Measurements from ENCODE around the gene SLC41A1. TPM values are rescaled to one million over a fixed set of nuclear protein-coding genes. Genes with fewer than 3 reads are reported as not detected.

SLC41A1 gene
- 33.6 TPM for total RNA-seq

DNA sequence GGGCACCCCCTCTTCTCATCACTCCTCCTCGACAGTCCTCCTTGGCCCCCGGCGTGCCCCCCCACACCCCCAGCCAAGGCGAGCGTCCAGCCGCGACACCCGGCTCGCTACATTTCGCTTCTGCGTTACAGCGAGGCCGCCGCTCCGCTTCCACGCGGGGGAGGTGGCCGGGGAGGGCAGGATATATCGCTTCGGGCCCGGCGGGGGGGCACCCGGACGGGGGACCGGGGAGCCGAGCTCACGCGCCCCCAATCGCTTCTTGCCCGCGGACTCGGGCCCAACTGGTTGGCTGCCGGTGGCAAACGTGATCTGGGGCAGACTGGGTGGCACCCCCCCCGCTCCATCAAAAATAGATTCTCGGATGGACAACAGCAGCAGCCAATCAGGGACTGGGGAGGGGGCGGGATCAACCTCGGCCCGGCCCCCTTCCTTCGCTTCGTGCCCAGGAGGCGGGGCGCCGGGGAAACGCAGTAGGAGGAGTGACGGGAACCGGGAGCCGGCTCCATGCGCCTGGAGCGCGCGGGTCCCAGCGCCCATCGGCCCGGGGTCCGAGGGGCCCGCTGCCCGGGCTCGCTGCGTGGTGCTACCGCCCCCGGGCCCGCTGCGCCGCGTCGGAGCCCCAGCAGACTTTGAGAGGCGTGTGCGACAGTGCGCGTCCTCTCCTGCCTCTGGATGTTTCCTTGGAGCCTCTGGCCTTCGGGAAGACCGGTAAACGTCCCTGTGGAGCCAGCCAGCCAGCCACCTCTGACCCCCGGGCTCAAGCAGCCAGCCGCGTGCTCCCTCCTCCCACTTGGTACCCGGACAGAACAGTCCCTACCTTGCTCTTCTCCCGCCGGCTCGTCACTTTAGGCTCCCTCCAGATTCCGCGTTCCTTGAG lies at the start of gene SLC41A1:
Gene SLC41A1 (minus strand): TSS at position 321 of the 877 bp plus-strand sequence. CDS start 2,757 bp downstream, outside the sequence.

DNA sequence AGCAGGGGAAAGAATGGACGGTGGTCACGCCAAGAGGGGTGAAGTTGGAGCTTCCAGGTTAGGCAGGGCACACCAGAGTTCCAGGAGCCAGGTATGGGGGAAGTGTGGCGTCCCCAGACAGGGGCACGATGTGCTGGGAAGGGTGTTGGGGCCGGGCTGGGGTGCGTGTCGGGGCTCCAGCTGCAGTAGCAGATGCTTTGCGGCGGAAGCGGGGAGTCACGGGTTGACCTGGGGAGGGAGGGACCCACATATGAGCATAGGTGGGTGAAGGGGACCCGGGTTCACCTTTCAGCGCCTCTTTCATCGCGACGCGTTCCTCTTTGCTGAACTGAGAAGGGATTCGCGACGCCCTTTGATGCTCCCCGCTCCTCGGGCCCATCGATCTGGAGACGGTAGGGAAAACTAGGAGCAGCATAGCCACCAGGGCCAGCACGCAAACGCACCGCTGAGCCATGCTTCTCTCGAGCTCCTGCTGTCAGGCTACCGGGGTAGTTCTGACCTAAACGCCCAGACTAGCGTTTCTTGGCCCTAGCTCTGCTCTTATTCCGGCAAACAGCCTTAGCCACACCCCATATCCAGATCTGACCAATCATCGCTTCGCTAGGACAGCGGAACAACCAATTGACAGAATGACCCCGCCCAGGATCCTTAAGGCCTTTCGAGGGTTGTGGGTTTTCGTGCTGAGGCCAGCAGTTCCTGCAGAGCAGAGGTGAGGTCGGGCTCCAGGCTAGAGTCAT lies 36.8 kb upstream of the SLC41A1 start, which contains the start of gene PM20D1:
Gene PM20D1 (minus strand): TSS at position 514 of the 737 bp plus-strand sequence. CDS start 60 bp downstream, at position 454.

DNA sequence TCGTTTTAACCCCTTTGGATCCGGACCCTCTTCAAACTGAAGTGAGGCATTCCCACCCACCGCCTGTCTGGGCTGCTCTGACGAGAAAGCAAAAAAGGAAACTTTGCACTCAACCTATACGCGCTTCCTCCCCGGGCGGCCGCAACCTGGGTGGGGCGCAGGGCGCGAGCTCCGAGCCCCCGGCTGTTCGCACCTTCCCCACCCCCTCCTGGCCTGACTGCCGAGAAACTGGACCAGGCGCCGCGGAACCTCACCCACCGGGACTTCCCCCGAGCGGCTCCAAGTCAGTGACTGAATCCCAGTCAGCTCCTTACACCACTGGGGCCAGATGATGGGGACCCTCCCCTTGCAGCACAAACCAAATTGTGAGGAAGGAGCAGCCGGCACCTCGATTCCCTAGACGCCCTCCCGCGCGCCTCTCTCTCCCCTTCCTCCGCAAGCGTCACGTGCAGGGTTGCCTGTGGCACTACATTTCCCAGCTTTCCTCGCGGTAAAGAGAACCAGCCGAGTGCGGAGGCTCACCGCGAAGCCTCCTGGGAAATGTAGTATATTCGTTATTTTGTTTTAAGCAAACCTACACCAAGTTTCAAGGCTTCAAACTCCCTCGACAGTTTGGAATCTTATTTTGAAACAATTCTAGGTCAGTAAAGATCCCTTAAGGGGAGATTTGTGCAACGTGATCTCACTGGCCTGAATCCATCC lies 37.8 kb downstream of the SLC41A1 start, which contains the start of gene RAB29:
Gene RAB29 (minus strand): TSS at position 468 of the 702 bp plus-strand sequence. CDS start 526 bp downstream, outside the sequence.

DNA sequence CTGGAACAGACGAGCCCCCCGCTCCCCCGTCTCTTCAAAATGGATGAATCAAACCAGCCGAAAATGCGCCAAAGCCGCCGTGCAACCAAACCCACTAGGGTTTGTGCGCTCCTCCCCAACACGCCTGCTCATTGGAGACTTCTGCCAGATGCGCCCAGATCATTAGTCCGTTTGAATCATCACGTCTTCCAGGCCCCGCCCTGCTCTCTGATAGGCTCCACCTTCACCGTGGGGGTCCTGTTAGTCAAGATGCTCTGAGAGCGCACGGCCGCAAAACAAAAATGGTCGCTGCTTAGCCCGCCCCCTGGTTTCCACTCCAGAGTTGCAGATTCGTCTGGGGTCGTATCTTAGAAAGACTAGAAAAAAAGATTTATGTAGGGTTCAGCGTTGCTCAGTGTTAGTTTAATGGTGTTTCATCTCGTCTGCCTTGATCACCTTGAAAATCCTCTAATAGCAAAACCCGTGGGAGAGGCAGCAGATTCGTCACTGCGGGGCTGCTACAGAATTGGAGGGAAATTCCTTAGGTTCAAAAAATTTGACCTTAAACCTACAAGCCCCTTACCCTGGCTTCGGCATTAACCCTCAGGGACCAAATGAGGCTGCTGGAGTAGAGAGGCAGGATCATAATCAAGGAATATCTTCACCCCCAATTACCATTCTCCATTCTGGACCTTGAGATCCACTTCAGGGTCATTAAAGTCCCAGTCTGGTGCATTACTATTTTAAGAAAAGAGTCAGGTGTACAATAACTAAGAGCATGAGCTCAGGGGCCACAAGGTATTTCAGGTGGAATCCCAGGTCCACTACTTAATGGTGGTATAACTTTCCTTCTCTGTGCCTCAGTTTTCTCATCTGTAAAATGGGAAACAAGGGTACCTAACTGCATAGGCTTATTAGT lies 62.6 kb downstream of the SLC41A1 start, which contains the start of gene NUCKS1:
Gene NUCKS1 (minus strand): TSS at position 45 of the 898 bp plus-strand sequence. CDS start 209 bp downstream, outside the sequence.

Other genes with a start within 250 kb of the SLC41A1 start
- gene ELK4, start 181.2 kb downstream of the SLC41A1 start, total RNA-seq = 25.3 TPM
- gene SLC45A3, start 132.7 kb downstream of the SLC41A1 start, total RNA-seq = 3.1 TPM
- 195 TPM for gene NUCKS1, start 63.0 kb downstream of the SLC41A1 start, total RNA-seq
- 9.3 TPM for gene RAB29, start 37.7 kb downstream of the SLC41A1 start, total RNA-seq
- gene PM20D1, start 36.9 kb upstream of the SLC41A1 start, total RNA-seq = not detected
- not detected for gene SLC26A9, start 130.3 kb upstream of the SLC41A1 start, total RNA-seq
- 5.3 TPM for gene RAB7B, start 190.2 kb upstream of the SLC41A1 start, total RNA-seq
- 0.27 TPM for gene CTSE, start 210.7 kb upstream of the SLC41A1 start, total RNA-seq
- gene RHEX, start 240.0 kb upstream of the SLC41A1 start, total RNA-seq = 1.6 TPM